Right lobe of liver (tissue), 6 donors: ENCODE data around the gene CPB2. TPM values are rescaled to one million over a fixed set of nuclear protein-coding genes. Genes with fewer than 3 reads are reported as not detected.

Experiments used
- ATAC-seq, 4 donors: fragments of 200-7000 bp; cut with Tn5 transposase; one replicate each; pipeline ENCODE4 v1.9.1; 2020; ENCODE audit warnings: mild to moderate bottlenecking in 4 of 4, moderate library complexity in 4 of 4
- DNase-seq, 3 donors: peaks; one replicate each; pipeline ENCODE4 v3.0.0-alpha.2; 2020
- H3K27ac ChIP-seq, 3 donors: fragments of 200-600 bp; one replicate each; pipeline ENCODE4 v1.8.0; 2022
- H3K27me3 ChIP-seq, 2 donors: fragments of 200-600 bp; one replicate each; pipeline ENCODE4 v1.8.0; 2022
- H3K36me3 ChIP-seq, 4 donors: fragments of 200-600 bp; sonication (generic) in 1 of 4; one replicate each; pipeline versions ENCODE4 v1.5.1 to v1.8.0; 2017 to 2022; ENCODE audit warnings: control low read depth in 1 of 4
- H3K4me1 ChIP-seq, 4 donors: fragments of 200-600 bp; sonication (generic) in 1 of 4; one replicate each; pipeline versions ENCODE4 v1.5.1 to v1.8.0; 2017 to 2022; ENCODE audit warnings: control low read depth in 1 of 4
- H3K4me3 ChIP-seq, 3 donors: fragments of 200-600 bp; one replicate each; pipeline ENCODE4 v1.8.0; 2022
- H3K9me3 ChIP-seq, 4 donors: fragments of 200-600 bp; sonication (generic) in 1 of 4; one replicate each; pipeline versions ENCODE4 v1.5.1 to v1.8.0; 2017 to 2022; ENCODE audit warnings: control low read depth in 1 of 4
- POLR2A ChIP-seq: fragments of 450-650 bp; IDR thresholded peaks from one replicate; pipeline ENCODE4 v1.6.1; 2017; ENCODE audit warnings: antibody characterized with exemption, mild to moderate bottlenecking
- WGBS: methylation state at CpG from one replicate; pipeline ENCODE4 v1.1.6; 2018; ENCODE audit warnings: low coverage, low lambda C conversion rate; ENCODE audit not compliant: insufficient coverage; ENCODE audit errors: missing lambda C conversion rate; 5-methylcytosine and 5-hydroxymethylcytosine counted together
- intact Hi-C, 2 donors: fragments of 100-400 bp; cut with DNase I; formaldehyde crosslinking; loops; one replicate each; pipeline versions ENCODE4 v1.11.2 to v1.14.1; 2022
- total RNA-seq, 6 experiments: library from RNA; depleted of rRNA in 2 of 6; stranded (reverse); fragments of >200 nt in 2 of 6; fragmentation: NEBNext Ultra II Directional in 3 of 6; extraction: Animal tissue kit (Norgen Biotek cat#: 25700) in 3 of 6; gene quantifications; one replicate each; pipeline versions ENCODE4 v1.1.0 to v1.2.4, GENCODE V29; 2016 to 2023
- TF ChIP-seq, protein P1 (sequence below), 4 donors: fragments of 200-600 bp in 3 of 4; fragments of 450-650 bp in 1 of 4; IDR thresholded peaks; one replicate each; pipeline versions ENCODE4 v1.5.1 to v1.8.0; 2016 to 2022; ENCODE audit warnings: antibody characterized with exemption in 4 of 4, mild to moderate bottlenecking in 2 of 4
- donor health status: DM: no; HTN: yes; CAD: no.
- donor health status: DM: no; HTN: no; CAD: no.
- donor health status: DM: no; HTN: no; CAD: no.
- donor health status: DM: no; HTN: yes; CAD: no.
- donor health status: DM: no; HTN: yes; CAD: no.

The CPB2 gene
- total RNA-seq, 6 experiments from 2014 or later, result 342 to 693 (median 554) TPM

DNA sequence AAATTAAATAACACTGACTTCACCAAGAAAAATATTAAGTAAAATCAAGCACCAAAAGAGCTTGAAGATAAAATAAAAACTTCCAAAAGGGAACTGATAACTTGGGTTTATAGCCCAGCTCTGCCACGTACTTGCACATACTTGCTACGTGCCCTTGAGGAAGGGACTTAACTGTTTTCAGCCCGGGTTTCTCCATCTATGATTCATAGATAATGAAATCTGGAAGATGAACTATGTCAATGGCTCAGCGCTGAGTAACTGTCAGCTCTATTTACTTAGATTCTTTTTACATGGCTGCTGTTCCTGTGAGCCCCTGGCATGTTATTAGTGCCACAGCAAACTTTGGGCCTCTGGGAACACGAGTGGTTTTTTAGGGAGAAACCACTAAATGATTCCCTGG lies 42.6 kb downstream of the CPB2 start:
- no peaks in the 10 kb centered on the region for H3K27me3 ChIP-seq
- TF ChIP-seq, protein P1, sequence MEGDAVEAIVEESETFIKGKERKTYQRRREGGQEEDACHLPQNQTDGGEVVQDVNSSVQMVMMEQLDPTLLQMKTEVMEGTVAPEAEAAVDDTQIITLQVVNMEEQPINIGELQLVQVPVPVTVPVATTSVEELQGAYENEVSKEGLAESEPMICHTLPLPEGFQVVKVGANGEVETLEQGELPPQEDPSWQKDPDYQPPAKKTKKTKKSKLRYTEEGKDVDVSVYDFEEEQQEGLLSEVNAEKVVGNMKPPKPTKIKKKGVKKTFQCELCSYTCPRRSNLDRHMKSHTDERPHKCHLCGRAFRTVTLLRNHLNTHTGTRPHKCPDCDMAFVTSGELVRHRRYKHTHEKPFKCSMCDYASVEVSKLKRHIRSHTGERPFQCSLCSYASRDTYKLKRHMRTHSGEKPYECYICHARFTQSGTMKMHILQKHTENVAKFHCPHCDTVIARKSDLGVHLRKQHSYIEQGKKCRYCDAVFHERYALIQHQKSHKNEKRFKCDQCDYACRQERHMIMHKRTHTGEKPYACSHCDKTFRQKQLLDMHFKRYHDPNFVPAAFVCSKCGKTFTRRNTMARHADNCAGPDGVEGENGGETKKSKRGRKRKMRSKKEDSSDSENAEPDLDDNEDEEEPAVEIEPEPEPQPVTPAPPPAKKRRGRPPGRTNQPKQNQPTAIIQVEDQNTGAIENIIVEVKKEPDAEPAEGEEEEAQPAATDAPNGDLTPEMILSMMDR (IDR thresholded peaks at IDR 0.05), result no peak
- no peak for TF ChIP-seq POLR2A
- no peak overlapping the region for H3K4me3 ChIP-seq
- no peaks in the 10 kb centered on the region for H3K9me3 ChIP-seq
- DNase-seq (no peak), ATAC-seq (peak in 1 of 4 donors; percentile 12)
- H3K36me3 ChIP-seq, result peaks cover 0 to 52% (median 18%) of the 10 kb centered on the region in 4 donors
- 85% methylated on average over 5 of the region's 5 CpGs for WGBS
- intact Hi-C loops, result no loop called here
- H3K27ac ChIP-seq, result no peak overlapping the region
- no peaks in the 10 kb centered on the region for H3K4me1 ChIP-seq

DNA sequence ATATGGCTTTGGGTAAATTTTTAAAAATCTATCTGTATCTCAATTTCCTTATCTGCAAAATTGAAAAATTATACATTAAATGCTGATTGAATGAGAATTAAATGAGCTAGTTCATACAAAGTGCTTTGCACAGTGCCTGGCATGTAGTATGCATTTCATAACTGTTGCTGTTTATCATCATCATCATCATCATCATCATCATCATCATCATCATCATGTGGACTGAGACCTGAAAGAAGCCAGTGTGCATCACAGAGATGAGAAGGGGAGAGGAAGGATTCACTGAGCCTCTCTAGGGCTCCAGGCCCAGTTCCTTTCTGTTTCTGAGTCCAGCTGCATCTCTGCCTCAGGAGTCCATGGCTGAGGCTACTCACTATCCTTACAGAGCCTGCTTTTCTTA lies 45.4 kb downstream of the CPB2 start:
- Histone ChIP-seq H3K27ac (no peak overlapping the region), H3K9me3 (no peaks in the 10 kb centered on the region), H3K4me1 (peaks cover 0 to 2% (median 0%) of the 10 kb centered on the region in 4 donors), H3K27me3 (no peaks in the 10 kb centered on the region), H3K4me3 (no peak overlapping the region), H3K36me3 (peaks cover 0 to 61% (median 23%) of the 10 kb centered on the region in 4 donors)
- intact Hi-C loops, result no loop called here
- DNase-seq, result no peak
- TF ChIP-seq POLR2A, result no peak
- TF ChIP-seq, protein P1 (IDR thresholded peaks at IDR 0.05), result no peak
- ATAC-seq, result no peak

GRCh38 chr13:46058268-46058667 lies 46.6 kb downstream of the CPB2 start:
- DNase-seq (no peak), ATAC-seq (no peak)
- 49% methylated on average over 3 of the region's 3 CpGs for WGBS
- intact Hi-C loops, result no loop called here
- Histone ChIP-seq H3K27ac (no peak overlapping the region), H3K4me1 (peaks cover 0 to 6% (median 1%) of the 10 kb centered on the region in 4 donors), H3K4me3 (no peak overlapping the region), H3K9me3 (no peaks in the 10 kb centered on the region), H3K36me3 (peaks cover 0 to 60% (median 23%) of the 10 kb centered on the region in 4 donors), H3K27me3 (no peaks in the 10 kb centered on the region)
- TF ChIP-seq, protein P1 (IDR thresholded peaks at IDR 0.05), result no peak
- no peak for TF ChIP-seq POLR2A

DNA sequence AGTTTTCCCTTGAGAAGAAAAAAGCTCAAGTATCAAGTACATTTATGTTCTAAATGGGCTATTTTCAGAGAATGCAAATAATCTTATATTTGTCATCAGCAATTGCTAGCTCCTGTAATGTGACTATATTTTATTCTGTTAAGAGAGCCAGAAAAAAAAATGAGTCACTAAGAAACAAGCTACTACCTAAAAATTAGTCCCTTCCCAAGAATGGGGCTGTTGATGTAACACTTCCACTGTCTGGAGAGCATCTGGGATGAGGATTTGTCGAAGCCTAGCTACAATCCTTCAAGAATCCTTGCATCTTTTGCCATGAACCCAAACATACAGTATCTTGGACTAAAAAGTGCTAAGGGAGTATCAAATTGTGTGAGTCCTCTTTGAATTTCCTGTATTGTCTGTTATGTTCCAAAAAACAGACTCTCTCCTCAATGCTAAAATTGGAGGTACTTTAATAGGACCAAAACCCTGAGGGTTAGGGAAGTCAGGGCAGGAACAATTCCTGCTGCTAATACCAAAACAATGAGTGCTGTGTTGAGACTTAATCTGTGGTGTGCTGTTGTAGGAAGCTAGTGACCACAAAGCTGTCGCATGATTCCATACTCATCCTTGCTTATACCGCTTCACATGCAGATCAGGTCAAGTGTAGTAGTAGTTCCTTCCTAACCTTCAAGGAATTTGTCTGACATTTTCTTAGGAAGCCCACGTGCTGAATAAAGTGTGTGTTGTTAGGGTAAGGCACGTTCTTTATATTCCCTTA lies 47.4 kb downstream of the CPB2 start:
- H3K9me3 ChIP-seq, result no peaks in the 10 kb centered on the region
- no peaks in the 10 kb centered on the region for H3K27me3 ChIP-seq
- H3K36me3 ChIP-seq, result peaks cover 0 to 56% (median 22%) of the 10 kb centered on the region in 4 donors
- H3K27ac ChIP-seq, result no peak overlapping the region
- no peak for DNase-seq
- WGBS, result 71% methylated on average over 5 of the region's 5 CpGs
- peaks cover 0 to 11% (median 2%) of the 10 kb centered on the region in 4 donors for H3K4me1 ChIP-seq
- intact Hi-C loops, result no loop called here
- no peak for ATAC-seq
- TF ChIP-seq, protein P1 (IDR thresholded peaks at IDR 0.05), result no peak
- TF ChIP-seq POLR2A, result no peak
- no peak overlapping the region for H3K4me3 ChIP-seq
